Measurements from ENCODE around the gene DHRS3. TPM values are rescaled to one million over a fixed set of nuclear protein-coding genes. Genes with fewer than 3 reads are reported as not detected.

The DHRS3 gene
- total RNA-seq, 1 experiment from 2014 or later = 51.5 TPM

DNA sequence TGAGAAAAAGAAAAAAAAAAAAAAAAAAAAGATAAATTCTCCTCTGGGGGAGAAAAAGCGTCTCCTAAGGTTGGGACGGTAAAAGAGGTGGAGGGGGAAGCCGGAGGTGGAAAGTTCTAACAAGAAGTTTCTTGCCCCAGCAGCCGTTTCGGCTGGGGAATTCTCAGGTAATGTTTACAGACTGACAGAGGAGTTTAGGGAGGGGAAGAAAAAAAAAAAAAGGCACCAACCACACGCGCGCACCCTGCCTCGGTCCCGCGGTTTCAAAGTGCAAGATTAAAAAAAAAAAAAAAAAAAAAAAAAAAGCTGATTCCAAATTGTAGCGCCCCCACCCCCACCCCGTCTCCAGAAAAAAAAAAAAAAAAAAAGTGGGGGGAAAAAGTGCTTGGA lies 504 bp downstream of the DHRS3 start:
- no peak for DNase-seq (ENCODE audit: low read depth)

DNA sequence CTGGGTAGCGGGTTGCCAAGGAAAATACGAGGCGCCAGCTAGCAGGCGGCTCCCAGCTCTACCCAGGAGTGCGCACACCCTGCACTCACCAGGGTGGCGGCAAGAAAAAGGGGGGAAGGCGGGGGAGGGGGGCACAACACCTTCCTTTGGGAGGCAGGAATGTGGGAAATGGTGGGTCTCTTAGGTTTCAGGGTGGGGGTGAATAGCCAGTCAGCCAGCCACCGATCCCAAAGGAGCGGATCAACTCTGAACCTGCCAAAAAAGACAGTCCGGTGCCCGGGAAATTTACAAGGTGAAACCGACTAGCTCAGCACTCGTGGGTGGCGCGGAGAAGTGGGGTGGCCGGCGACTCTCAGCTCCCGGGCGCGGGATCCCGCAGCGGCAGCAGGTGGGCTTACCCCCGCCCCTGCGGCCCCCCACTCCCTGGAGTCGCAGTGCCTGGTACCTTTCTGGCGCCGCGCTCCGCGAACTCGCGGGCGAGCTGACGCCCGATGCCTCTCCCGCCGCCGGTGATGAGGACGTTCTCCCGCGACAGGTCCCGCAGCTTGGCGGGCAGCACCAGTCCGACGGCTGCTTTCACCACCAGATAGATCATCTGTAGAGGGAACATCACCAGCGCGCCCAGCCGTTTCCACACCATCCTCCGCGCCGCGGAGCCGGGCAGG lies 1.2 kb downstream of the DHRS3 start:
- peak; percentile 40 for DNase-seq (ENCODE audit: low read depth)

DNA sequence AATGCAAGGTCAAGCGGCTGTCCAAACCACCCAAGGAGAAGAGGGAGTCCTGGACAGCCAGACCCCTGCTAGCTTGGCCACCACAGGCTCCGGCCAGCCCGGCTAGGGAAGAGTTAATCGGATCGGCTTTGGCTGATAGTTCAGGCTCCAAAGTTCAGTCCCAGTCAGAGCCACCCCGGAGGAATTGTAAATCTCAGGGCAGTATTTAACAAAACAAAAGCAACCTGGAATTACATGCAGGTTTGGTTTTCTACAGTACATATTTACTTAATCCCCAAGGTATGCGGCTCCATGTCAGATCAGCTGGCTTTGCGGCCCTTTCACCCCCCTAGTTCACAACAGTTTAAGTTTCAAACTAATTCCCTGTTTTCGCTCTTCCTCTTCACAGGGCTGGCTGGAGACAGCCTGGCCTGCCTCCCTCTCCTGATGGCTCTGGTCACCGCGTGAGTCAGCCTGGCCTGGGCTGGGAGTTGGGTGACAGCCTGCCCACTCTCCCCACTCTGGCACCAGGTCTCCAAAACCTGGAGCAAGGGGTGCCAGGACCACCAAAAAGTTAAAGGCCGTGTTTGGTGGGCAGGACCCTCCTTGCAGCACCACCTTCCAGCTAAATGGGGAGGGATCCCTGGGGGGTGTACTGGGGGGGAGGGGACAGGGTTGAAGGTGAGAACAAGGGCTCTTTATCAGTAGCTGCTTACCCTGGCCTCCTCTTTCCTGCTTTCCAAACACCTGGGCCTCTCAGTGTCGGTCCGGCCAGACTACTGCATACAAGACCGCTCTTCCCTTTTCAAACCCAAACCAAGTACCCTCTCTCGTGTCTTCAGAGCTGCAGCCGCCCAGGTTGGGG lies 1.9 kb downstream of the DHRS3 start:
- DNase-seq (ENCODE audit: low read depth) = peak; percentile 89

DNA sequence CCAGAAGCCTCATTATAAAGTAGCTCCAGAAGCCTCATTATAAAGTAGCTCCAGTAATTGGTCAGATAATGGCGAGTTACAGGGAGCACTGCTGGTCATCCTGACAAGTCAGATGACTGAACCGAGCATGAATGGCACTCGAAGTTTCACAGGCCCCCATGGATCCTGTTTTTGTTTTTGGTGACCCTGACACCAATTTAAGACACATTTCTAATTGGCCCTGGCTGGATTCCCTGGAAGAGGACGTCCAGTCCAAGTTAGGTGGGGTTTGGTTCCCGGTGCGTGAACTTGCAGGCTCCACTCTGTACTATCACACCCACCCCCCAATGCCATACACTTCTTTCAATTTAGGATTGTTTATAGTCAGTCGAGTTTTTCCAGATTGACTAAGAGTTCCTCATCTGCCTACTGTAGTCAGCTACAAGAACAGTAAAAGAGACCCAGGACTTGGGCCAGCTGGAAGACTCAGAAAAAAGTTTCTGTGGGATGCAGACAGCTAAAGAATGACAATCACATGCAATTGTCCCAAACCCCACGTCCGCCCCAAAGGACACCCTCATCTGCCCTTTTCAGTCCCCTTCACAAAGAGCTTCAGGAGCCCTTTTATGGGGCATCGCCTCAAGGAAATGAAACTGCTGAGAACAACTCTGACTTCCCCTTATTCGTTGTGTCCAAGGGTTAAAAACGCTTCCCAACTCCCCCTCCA lies 2.7 kb downstream of the DHRS3 start:
- peak; percentile 32 for DNase-seq (ENCODE audit: low read depth)

DNA sequence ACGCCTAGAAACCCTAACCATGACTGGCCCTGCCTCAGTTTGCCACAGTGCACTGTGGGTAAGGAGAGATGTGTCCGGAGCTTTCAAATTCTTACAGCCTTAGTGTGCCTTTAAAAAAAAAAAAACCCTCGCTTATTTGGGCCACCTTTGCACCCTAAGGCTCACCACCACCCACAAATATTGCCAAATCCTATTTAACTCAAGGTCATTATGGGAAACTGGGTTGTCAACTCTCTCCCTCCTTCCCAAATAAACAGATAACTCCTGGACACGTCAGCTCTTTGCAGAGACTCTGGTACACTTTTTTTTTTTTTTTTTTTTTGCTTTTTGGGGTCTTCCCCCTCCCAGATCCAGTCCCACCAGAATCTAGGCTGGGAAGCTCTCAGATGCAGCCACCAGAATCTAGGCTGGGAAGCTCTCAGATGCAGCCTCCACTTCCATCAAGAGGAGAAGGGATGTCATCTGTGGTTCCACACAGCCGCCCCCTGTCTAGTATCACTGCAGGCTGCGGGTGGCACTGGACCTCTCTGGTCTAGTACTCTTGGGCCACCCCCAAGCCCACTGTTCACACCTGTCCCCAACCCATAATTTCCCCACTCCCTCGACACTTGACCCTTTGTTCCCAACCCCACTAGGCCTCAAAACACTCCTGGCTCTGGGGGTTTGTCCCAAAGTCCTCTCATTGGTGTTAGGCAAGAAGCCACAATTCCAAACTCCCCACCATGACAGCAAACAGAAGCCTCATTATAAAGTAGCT lies 3.4 kb downstream of the DHRS3 start:
- no peak for DNase-seq (ENCODE audit: low read depth)

DNA sequence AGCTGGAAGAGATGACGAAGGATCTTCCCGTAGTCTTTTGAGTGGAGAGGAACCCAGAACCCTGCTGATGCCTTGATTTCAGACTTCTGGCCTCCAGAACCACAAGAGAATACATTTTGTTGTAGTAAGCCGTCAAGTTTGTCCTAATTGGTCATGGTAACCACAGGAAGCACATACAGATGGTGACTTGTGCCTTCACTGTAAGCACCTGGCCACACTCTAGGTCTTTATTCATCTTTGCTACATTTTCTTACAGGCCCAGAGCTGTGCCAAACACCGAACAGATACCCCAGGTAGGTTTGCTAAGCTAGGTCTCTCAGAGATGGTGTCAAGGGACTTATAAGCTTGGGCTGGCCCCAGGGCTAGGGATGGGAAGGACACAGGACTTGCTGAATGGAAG lies 4.8 kb downstream of the DHRS3 start:
- DNase-seq (ENCODE audit: low read depth) = no peak

DNA sequence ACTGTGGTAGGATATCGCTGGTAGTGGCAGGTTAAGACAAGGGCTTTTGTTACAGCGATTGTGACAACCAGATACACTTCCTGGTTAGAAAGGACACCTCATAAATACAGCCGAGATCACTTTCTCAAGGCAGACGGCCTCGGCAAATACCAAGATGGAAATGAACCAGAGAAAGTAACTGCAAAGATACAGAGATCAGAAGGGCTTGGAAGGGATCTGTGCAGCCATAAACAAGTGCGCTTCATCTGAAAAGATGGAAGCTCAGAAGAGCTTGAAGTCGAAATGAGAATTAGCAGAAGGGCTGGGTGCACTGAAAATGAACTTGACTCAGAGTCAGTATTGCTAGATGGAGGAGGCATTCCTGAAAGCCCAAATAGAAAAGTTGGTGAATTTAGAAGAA lies 7.1 kb downstream of the DHRS3 start:
- no peak for DNase-seq (ENCODE audit: low read depth)

DNA sequence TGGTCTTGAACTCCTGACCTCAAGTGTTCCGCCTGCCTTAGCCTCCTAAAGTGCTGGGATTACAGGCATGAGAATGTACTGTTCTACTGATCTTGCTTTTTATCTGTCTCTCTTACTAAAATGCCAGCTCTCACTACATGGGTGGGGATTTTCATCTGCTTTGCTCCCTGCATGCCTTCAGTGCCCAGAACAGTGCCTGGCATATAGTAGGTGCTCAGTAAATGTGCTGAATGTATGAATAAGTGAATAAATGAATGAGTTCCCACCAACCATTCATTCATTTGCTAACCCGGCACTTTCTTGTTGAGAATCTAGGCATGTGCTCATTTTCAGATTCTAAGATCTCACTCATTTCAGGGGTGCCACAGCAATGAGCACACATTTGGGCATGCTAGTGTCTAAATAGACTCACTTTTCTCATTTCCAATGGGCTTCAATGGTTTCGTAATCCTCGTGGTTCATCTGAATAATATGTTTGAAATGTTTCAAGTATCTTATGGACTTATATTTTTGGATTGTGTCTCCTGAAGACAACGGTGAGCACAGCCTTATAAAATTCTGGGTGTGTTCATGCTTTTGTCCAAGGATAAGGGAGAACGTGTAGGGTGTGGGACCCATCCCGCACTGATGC lies 7.6 kb downstream of the DHRS3 start:
- no peak for DNase-seq (ENCODE audit: low read depth)

DNA sequence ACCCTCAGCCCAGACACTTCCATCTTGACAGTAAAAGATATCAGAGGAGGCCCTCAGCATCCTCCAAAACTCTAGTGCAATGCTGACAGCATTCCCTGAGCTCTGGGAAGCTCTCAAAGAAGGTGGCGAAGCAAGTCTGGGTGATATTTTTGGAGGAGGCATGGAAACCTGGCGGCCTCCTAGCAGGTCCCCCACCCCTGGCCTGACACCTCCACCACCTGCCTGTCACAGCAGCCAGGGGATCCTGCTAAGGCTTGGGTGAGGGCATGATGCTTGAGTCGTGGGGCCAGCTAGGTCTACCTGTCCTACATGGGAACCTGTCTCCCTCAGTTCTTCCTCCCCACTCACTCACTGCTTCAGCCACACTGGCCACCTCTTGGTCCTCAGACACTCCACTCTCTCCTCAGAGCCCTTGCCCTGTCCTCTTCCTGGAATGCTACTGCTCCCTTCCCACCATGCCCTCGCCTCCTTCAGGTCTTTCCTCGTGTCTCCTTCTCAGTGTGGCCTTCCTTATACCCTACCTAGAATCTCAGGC lies 8.5 kb downstream of the DHRS3 start:
- DNase-seq (ENCODE audit: low read depth) = no peak

DNA sequence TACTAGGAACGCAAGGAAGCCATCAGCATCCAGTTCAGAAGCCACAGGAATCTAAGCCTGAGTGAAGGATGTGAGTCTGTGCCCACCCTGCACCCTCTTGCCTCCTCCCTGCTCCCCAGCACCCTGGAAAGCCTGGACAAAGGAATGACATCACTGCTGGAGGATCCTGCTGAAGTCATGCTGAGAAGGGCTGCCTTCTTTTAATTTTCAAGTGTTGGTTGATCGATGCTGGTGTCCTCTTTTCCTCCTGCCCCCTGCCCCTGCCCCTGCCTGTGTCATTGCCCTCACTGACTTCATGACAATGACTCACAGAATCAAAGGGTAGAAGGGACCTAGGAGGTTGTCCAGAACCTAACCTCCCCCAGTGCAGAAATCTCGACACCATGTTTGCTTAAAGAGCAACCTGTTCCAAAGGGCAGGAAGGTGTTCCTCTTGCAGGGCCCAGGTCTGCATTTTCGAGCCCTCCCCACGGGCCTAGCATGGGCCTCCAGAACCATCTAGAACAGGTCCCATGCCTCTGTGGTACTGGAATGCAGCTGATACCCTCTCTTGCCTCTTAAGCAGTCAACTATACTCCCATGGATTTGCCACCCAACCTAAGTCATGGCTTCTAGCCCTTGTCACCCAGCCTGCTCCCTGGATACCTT lies 9.6 kb downstream of the DHRS3 start:
- DNase-seq (ENCODE audit: low read depth) = no peak

DNA sequence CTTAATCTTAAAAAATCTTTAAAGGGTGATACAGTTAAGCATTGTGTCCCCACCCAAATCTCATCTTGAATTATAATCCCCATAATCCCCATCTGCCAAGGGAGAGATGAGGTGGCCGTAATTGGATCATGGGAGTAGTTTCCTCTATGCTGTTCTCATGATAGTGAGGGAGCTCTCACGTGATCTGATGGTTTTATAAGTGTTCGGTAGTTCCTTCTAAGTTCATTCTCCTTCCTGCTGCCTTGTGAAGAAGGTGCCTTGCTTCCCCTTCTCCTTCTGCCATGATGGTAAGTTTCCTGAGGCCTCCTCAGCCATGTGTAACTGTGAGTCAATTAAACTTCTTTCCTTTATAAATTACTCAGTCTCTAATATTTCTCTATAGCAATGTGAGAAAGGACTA lies 10.7 kb downstream of the DHRS3 start:
- DNase-seq (ENCODE audit: low read depth) = no peak

DNA sequence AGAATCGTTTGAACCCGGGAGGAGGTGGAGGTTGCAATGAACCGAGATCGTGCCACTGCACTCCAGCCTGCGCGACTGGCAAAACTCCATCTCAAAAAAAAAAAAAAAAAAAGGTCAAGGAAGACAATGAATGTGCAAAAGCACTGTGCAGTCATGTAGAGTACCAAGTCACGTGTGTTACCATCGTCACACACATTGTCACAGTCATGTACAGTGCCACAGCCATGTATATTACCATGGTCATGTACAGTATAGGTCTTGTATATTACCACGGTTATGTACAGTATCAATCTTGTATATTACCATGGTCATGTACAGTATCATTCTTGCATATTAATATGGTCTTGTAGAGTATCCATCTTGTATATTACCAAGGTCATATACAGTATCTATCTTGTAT lies 13.0 kb downstream of the DHRS3 start:
- no peak for DNase-seq (ENCODE audit: low read depth)

DNA sequence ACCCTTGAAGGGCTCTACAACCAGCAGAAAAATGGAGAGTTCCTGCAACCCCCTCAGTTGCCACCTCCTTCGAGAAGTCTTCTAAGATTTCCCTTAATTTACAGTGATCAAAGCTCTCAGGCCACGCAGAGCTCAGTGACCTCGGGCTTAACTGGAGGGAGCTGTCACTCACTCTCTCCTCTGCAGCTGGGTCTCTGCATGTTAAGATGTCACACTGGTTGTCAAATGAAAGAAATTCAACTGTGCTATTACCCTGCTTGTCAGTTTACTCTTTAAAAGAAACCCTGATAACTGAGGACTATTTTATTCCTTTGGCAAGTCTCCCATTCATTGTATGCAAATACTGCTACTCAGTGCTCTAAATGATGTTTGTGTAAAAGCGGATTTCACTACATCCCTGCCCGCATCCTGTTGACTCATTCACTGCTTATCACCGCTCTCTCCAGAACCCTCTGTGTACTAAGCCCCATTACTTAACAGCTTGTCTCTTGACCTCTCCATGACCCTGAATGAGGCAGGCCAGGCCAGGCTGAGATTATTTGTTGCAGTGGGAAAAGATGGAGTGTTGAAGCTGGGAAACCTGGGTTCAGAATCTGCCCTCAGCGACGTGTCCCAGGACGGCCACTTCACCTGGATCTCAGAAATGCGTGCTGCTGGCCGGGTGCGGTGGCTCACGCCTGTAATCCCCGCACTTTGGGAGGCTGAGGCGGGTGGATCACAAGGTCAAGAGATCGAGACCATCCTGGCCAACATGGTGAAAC lies 13.7 kb downstream of the DHRS3 start:
- peak; percentile 100 for DNase-seq (ENCODE audit: low read depth)

DNA sequence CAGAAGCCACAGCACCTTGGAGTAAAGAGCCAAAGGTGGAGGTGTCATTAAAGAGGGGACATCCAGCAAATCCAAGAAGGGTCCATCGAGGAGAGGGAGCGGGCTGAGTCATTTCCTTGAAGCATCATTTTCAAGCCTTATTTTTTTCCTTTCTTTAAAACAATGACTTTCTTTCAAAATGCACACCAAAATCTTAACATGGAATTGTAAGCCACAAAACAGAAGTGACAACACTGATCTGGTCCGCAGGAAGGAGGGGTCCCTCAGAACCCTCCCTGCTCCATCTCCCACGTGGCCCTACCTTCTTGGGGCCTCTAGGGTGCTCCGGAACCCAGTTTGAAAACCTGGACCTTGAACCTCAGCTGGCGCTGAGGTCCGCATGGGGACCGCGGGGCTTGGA lies 14.8 kb downstream of the DHRS3 start:
- no peak for DNase-seq (ENCODE audit: low read depth)

DNA sequence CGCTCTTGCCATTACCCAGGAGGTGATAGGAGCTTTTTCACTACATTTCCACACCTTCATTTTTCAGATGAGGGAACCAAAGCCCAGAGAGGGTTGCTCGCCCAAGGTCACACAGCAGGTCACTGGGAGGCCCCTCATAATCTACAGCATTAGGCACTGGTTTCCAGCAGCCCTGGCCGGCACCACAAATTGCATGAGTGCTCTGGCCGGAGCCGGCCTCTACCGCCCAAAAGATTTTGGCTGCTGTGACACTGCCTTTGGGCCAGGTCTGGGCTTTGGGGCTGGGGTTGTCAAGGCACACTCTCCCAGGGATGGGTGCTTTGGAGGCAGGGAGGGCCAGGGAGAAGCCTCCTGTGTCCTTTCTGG lies 15.4 kb downstream of the DHRS3 start:
- DNase-seq (ENCODE audit: low read depth) = no peak

DNA sequence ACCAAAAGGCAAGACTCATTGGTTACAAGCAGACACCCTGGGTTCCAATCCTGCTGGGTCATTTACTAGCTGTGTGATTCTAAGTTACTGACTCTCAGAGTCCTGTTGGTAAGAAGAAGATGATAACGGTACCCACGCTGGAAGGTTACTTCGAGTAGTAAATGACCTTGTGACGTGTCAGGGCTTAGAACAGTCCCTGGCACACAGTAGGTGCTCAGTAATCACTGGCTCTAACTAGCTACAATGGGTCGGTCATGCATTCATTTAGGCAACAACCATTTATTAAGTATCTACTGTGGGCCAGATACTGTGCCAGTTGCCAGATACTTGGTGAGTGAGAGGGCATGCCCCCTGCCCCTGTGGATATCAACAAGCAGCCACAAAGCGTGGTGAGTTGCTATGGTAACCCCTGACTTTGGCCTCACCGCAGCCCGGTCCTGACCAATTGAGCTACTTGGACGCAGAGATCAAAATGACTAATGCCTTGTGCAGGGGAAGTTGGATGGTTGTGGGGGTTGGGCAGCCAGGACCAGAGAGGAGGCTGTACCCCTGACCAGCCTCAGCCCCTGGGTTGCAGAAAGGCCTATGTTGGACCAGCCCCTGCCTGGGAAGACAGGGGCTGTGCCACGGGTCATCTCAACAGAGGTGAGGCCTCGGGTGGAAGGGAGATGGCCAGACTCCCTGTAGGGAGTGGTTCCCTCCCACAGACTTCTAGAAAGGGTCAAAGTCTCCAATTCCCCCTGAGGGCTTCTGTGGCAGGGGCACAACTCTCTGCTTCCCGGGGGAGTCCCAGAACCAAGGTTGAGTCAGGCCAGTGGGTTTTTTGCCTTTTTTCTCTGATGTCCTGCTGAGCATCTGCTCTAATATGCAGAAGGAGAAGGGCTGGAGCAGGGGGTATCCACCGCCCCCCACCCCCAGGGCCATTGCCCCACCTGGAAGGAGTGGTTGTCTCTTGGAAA lies 16.0 kb downstream of the DHRS3 start:
- peak; percentile 98 for DNase-seq (ENCODE audit: low read depth)

DNA sequence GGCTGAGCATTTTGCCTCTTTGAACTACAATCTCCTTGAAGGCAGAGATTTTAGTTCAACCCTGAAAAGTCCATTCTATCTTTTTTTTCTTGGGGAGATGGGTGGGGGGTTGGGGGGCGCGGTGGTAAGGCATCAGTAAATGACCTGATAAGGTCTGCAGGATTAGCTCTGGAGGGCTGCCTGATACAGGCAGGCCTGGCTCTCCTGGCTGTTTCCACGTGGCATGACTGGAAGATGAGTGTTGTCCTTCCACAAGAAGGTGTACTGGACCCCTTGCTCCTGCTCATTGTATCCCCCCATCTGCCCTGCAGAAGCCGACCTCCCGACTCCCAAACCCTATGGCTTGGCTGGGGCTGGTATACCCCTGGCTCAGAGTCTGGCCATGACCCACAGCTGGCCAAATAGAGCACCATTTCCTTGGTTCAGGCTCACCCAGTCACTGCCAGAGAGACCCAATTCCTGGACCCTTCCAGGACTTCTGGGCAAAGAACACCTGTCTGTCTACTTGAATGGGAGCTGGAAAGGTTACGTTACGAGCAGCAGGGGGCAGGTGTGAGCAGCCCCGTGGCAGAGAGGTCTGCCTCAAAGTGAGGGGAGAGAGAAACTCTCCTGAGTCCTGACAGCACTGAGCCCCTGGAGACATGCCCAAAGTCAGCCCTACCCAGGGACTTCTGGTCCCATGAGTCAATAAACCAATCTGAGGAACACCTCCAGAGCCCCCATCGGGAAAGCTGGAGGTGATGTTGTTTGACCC lies 17.0 kb downstream of the DHRS3 start:
- peak; percentile 60 for DNase-seq (ENCODE audit: low read depth)

DNA sequence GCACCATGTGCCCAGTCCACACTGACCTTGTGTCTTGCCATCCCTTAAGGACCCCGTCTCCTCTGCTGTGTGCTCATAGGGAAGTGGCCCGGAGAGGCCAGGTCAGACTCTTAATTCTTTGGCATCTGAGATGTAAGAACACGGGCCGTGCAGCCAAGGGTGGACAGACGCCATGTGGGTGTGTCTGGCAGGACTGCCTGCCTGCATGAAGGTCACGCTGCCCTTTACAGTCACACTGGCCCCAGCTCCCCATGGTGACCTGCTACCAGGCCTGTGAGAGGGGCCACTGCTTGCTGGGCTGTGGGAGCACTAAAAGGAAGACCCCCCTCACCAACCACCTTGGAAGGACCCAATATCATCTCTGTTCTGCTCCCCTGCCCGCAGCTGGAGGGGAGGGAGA lies 17.7 kb downstream of the DHRS3 start:
- DNase-seq (ENCODE audit: low read depth) = no peak

All from M059J (cell line).